DOHH2 (cell line): Measurements from ENCODE around the gene ZNF101.

Source experiments
- H3F3A ChIP-seq: fragments of 200-600 bp; sonication (generic), shearing (Covaris generic); 2 replicates; pipeline ENCODE4 v1.6.0; 2016; ENCODE audit warnings: antibody characterized with exemption, mild to moderate bottlenecking; ENCODE audit not compliant: control insufficient read depth, insufficient read depth
- H3K27ac ChIP-seq: fragments of 200-600 bp; sonication (generic); 2 replicates; pipeline ENCODE4 v1.5.1; 2014; ENCODE audit warnings: low read depth, mild to moderate bottlenecking, low read length, moderate library complexity
- H3K27me3 ChIP-seq: fragments of 200-600 bp; sonication (generic); 2 replicates; pipeline ENCODE4 v1.6.1; 2014; ENCODE audit warnings: mild to moderate bottlenecking, low read length, mixed read lengths; ENCODE audit not compliant: control insufficient read depth
- H3K36me3 ChIP-seq: fragments of 200-600 bp; sonication (generic); 2 replicates; pipeline ENCODE4 v1.6.1; 2014; ENCODE audit warnings: mild to moderate bottlenecking, low read length, moderate library complexity, mixed read lengths; ENCODE audit not compliant: control insufficient read depth
- H3K4me1 ChIP-seq: fragments of 200-600 bp; sonication (generic); 2 replicates; pipeline ENCODE4 v1.6.1; 2014; ENCODE audit warnings: mild to moderate bottlenecking, low read length, mixed read lengths; ENCODE audit not compliant: control insufficient read depth
- H3K4me2 ChIP-seq: fragments of 200-600 bp; sonication (generic); 2 replicates; pipeline ENCODE4 v1.6.0; 2014; ENCODE audit warnings: mild to moderate bottlenecking, low read length, moderate library complexity
- H3K4me3 ChIP-seq: fragments of 200-600 bp; sonication (generic); 2 replicates; pipeline ENCODE4 v1.5.1; 2014; ENCODE audit warnings: mild to moderate bottlenecking, low read length, mixed read lengths
- H3K79me2 ChIP-seq: fragments of 200-600 bp; sonication (generic); 2 replicates; pipeline ENCODE4 v1.6.1; 2014; ENCODE audit warnings: mild to moderate bottlenecking, low read length, mixed read lengths; ENCODE audit not compliant: control insufficient read depth
- H3K9me2 ChIP-seq: fragments of 200-600 bp; sonication (generic); replicated peaks from 2 replicates; pipeline ENCODE4 v1.6.1; 2014; ENCODE audit warnings: mild to moderate bottlenecking, low read length, mixed read lengths; ENCODE audit not compliant: control insufficient read depth
- H3K9me3 ChIP-seq: fragments of 200-600 bp; sonication (generic); 2 replicates; pipeline ENCODE4 v1.6.1; 2014; ENCODE audit warnings: antibody characterized with exemption, low read length, mixed read lengths; ENCODE audit not compliant: control insufficient read depth, insufficient read depth
- H4K20me1 ChIP-seq: fragments of 200-600 bp; sonication (generic); 2 replicates; pipeline ENCODE4 v1.6.0; 2014; ENCODE audit warnings: low read depth, mild to moderate bottlenecking, antibody characterized with exemption, low read length, moderate library complexity; ENCODE audit not compliant: control insufficient read depth, insufficient read depth
- EZH2phosphoT487 ChIP-seq: fragments of 200-600 bp; sonication (generic); IDR thresholded peaks from 2 replicates; pipeline ENCODE4 v1.6.1; 2017; ENCODE audit warnings: borderline replicate concordance, mild to moderate bottlenecking, antibody characterized with exemption, low read length, moderate library complexity, mixed read lengths
- TF ChIP-seq, protein P1 (sequence below): fragments of 200-600 bp; sonication (generic); IDR thresholded peaks from one replicate; pipeline ENCODE4 v1.5.1; 2014; ENCODE audit warnings: antibody characterized with exemption, mild to moderate bottlenecking, low read depth, low read length; ENCODE audit not compliant: poor library complexity, severe bottlenecking

Gene ZNF101

GRCh38 chr19:19630426-19630825 is 38.2 kb upstream of the ZNF101 start:
- Histone ChIP-seq H3K27me3 (no peaks in the 10 kb centered on the region), H3K27ac (no peak overlapping the region), H3K9me2 (no peaks in the 10 kb centered on the region), H3K9me3 (no peaks in the 10 kb centered on the region), H3K36me3 (peaks cover 44% of the 10 kb centered on the region), H3K79me2 (no peaks in the 10 kb centered on the region), H4K20me1 (no peaks in the 10 kb centered on the region), H3K4me2 (no peak overlapping the region), H3F3A (peaks cover 3% of the 10 kb centered on the region; the same call in 1 of the 2 replicates), H3K4me1 (peaks cover 16% of the 10 kb centered on the region), H3K4me3 (no peak overlapping the region)
- no peak for TF ChIP-seq EZH2phosphoT487
- TF ChIP-seq, protein P1, sequence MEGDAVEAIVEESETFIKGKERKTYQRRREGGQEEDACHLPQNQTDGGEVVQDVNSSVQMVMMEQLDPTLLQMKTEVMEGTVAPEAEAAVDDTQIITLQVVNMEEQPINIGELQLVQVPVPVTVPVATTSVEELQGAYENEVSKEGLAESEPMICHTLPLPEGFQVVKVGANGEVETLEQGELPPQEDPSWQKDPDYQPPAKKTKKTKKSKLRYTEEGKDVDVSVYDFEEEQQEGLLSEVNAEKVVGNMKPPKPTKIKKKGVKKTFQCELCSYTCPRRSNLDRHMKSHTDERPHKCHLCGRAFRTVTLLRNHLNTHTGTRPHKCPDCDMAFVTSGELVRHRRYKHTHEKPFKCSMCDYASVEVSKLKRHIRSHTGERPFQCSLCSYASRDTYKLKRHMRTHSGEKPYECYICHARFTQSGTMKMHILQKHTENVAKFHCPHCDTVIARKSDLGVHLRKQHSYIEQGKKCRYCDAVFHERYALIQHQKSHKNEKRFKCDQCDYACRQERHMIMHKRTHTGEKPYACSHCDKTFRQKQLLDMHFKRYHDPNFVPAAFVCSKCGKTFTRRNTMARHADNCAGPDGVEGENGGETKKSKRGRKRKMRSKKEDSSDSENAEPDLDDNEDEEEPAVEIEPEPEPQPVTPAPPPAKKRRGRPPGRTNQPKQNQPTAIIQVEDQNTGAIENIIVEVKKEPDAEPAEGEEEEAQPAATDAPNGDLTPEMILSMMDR: no peak

DNA sequence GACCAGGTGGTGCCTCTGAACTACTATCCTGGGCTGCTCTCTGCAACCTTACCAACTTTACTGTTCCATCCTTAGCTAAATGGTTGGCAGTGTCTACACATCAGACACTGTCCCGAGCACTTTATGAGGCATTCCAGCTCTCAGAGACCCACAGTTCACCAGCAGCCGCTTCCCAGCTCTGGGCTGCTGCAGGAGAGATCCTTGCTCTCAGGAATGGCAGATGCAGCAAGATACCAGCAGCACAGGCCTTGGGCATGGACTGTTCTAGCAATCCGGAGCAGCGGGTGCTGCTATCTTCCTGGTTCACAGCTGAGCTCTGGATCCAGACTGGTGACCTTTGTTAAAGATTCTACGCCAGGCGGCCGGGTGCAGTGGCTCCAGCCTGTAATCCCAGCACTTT is 37.3 kb upstream of the ZNF101 start:
- Histone ChIP-seq H3K4me1 (peaks cover 16% of the 10 kb centered on the region), H3F3A (peaks cover 3% of the 10 kb centered on the region; the same call in 1 of the 2 replicates), H4K20me1 (no peaks in the 10 kb centered on the region), H3K9me2 (no peaks in the 10 kb centered on the region), H3K27me3 (no peaks in the 10 kb centered on the region), H3K36me3 (peaks cover 47% of the 10 kb centered on the region), H3K9me3 (no peaks in the 10 kb centered on the region), H3K4me2 (no peak overlapping the region), H3K4me3 (no peak overlapping the region), H3K27ac (no peak overlapping the region), H3K79me2 (no peaks in the 10 kb centered on the region)
- TF ChIP-seq, protein P1: no peak
- no peak for TF ChIP-seq EZH2phosphoT487

GRCh38 chr19:19632661-19633060 is 36.0 kb upstream of the ZNF101 start:
- Histone ChIP-seq H3K4me1 (peaks cover 8% of the 10 kb centered on the region), H3K4me2 (no peak overlapping the region), H3K9me2 (no peaks in the 10 kb centered on the region), H4K20me1 (no peaks in the 10 kb centered on the region), H3K9me3 (no peaks in the 10 kb centered on the region), H3K36me3 (peaks cover 59% of the 10 kb centered on the region), H3K27ac (no peak overlapping the region), H3K4me3 (no peak overlapping the region), H3K79me2 (no peaks in the 10 kb centered on the region), H3F3A (peaks cover 3% of the 10 kb centered on the region; the same call in 1 of the 2 replicates), H3K27me3 (no peaks in the 10 kb centered on the region)
- TF ChIP-seq, protein P1: no peak
- TF ChIP-seq EZH2phosphoT487: no peak
